Nucleus accumbens (tissue), 56 donors: Measurements from ENCODE around the gene ZFP82.

ENCODE experiments used
- DNase-seq, 56 donors: peaks; one replicate each; lab custom pipeline; 2025; lab: John Stamatoyannopoulos, UW

The ZFP82 gene

GRCh38 chr19:36418287-36419001 lies at the start of gene ZFP82:
ZFP82 (minus strand) TSS chr19:36418644; CDS start chr19:36409789, 8,855 bp downstream.
- DNase-seq: peak in 53 of 56 donors; percentile 20 to 87 (median 71)

- no peak for DNase-seq
These were observed 41.6 kb upstream of the ZFP82 start for GRCh38 chr19:36460046-36460445.

- no peak for DNase-seq
These were observed 38.4 kb upstream of the ZFP82 start for GRCh38 chr19:36456831-36457230.

GRCh38 chr19:36449059-36449670 lies 30.7 kb upstream of the ZFP82 start:
- DNase-seq: no peak

GRCh38 chr19:36441339-36441738 lies 22.9 kb upstream of the ZFP82 start:
- no peak for DNase-seq

- no peak for DNase-seq
These were observed 18.1 kb upstream of the ZFP82 start for GRCh38 chr19:36436531-36436930.

- DNase-seq: no peak
These were observed 5.5 kb upstream of the ZFP82 start for GRCh38 chr19:36423925-36424324.

GRCh38 chr19:36421749-36422481 lies 3.5 kb upstream of the ZFP82 start:
- DNase-seq: peak in 5 of 56 donors; percentile 5 to 47 (median 22)

GRCh38 chr19:36420961-36421748 lies 2.7 kb upstream of the ZFP82 start:
- DNase-seq: peak in 22 of 56 donors; percentile 0 to 47 (median 13)

GRCh38 chr19:36417752-36418286 lies 625 bp downstream of the ZFP82 start:
- peak in 10 of 56 donors; percentile 1 to 49 (median 18) for DNase-seq

GRCh38 chr19:36409841-36410240 lies 8.6 kb downstream of the ZFP82 start:
- DNase-seq: no peak

- DNase-seq: no peak
These were observed 10.3 kb downstream of the ZFP82 start for GRCh38 chr19:36408101-36408500.

- no peak for DNase-seq
These were observed 13.9 kb downstream of the ZFP82 start for GRCh38 chr19:36404498-36404897.

GRCh38 chr19:36401475-36401874 lies 17.0 kb downstream of the ZFP82 start:
- no peak for DNase-seq

- no peak for DNase-seq
These were observed 19.9 kb downstream of the ZFP82 start for GRCh38 chr19:36398571-36398970.

GRCh38 chr19:36392916-36393673 lies 25.3 kb downstream of the ZFP82 start:
- no peak for DNase-seq

- DNase-seq: peak in 2 of 56 donors; percentile 35 to 40
These were observed 39.0 kb downstream of the ZFP82 start for GRCh38 chr19:36379510-36379819.

- DNase-seq: peak; percentile 13 to 96 (median 91)
These were observed 39.6 kb downstream of the ZFP82 start, which contains the start of gene ZFP14 for GRCh38 chr19:36378625-36379509. ZFP14 (minus strand) TSS chr19:36379201; CDS start chr19:36367892, 11,309 bp downstream.
